HepG2 (cell line): ENCODE measurements around the gene FYB1. TPM values are rescaled to one million over a fixed set of nuclear protein-coding genes. Genes with fewer than 3 reads are reported as not detected.

Experiments used
- ADNP ChIP-seq: sonication (generic); formaldehyde crosslinking; IDR thresholded peaks from 2 replicates; pipeline ENCODE4 v1.4.0; 2020; ENCODE audit warnings: missing genetic modification reagents
- FOXK1 ChIP-seq: sonication (generic); formaldehyde crosslinking; IDR thresholded peaks from 2 replicates; pipeline ENCODE4 v1.4.0; 2020; ENCODE audit warnings: low read depth, missing genetic modification reagents, borderline replicate concordance
- HDAC2 ChIP-seq: sonication (generic); formaldehyde crosslinking; IDR thresholded peaks from 2 replicates; pipeline ENCODE4 v1.4.0; 2020; ENCODE audit warnings: missing genetic modification reagents
- MED1 ChIP-seq: sonication (generic); formaldehyde crosslinking; IDR thresholded peaks from 2 replicates; pipeline ENCODE4 v1.4.0; 2020; ENCODE audit warnings: missing genetic modification reagents
- MEF2D ChIP-seq: sonication (generic); formaldehyde crosslinking; IDR thresholded peaks from 2 replicates; pipeline ENCODE4 v1.5.1; 2020; ENCODE audit warnings: mild to moderate bottlenecking, missing genetic modification reagents
- SRSF4 ChIP-seq: fragments of 200-400 bp; formaldehyde crosslinking; IDR thresholded peaks from one replicate; pipeline ENCODE4 v1.6.1; 2018; ENCODE audit warnings: mild to moderate bottlenecking, low read depth, low read length, moderate library complexity; ENCODE audit not compliant: poor library complexity, severe bottlenecking
- YEATS2 ChIP-seq: sonication (generic); formaldehyde crosslinking; IDR thresholded peaks from 2 replicates; pipeline ENCODE4 v1.4.0; 2020; ENCODE audit warnings: missing genetic modification reagents, borderline replicate concordance
- ZMYM3 ChIP-seq: sonication (generic); formaldehyde crosslinking; IDR thresholded peaks from 2 replicates; pipeline ENCODE4 v1.5.1; 2020; ENCODE audit warnings: mild to moderate bottlenecking, missing genetic modification reagents
- polyA plus RNA-seq, 8 experiments: library from polyadenylated mRNA; depleted of rRNA in 3 of 8; stranded (reverse) in 7 of 8; unstranded in 1 of 8; fragments of >200 nt; fragmentation: Illumina TruSeq in 4 of 8; extraction: Trizol in 4 of 8; gene quantifications; 2 replicates each; pipeline versions ENCODE4 v1.2.1 to v1.2.3, GENCODE V29; 2011 to 2016; ENCODE audit warnings: low read depth in 4 of 8, missing spikeins in 1 of 8, mixed read lengths in 1 of 8; ENCODE audit not compliant: insufficient read depth in 1 of 8
- total RNA-seq, 5 experiments: library from RNA; depleted of rRNA; stranded (reverse); fragments of >200 nt; fragmentation: Illumina TruSeq; extraction: Trizol; gene quantifications; 2 replicates each; pipeline ENCODE4 v1.2.3, GENCODE V29; 2016; ENCODE audit warnings: low read depth in 1 of 5
- TF ChIP-seq, protein P1 (sequence below): sonication (generic); formaldehyde crosslinking; IDR thresholded peaks from 2 replicates; pipeline ENCODE4 v1.4.0; 2020; ENCODE audit warnings: missing genetic modification reagents
- TF ChIP-seq, protein P2 (sequence below): sonication (generic); formaldehyde crosslinking; IDR thresholded peaks from 2 replicates; pipeline ENCODE4 v1.9.0; 2021; ENCODE audit warnings: mild to moderate bottlenecking, missing genetic modification reagents
- TF ChIP-seq, protein P3 (sequence below): IDR thresholded peaks from 2 replicates; pipeline ENCODE4 v1.6.1; 2016; ENCODE audit warnings: low read depth, borderline replicate concordance
- TF ChIP-seq, protein P4 (sequence below): sonication (generic); formaldehyde crosslinking; IDR thresholded peaks from 2 replicates; pipeline ENCODE4 v1.5.0; 2020; ENCODE audit warnings: missing genetic modification reagents, mild to moderate bottlenecking, borderline replicate concordance
- TF ChIP-seq, protein P5 (sequence below): sonication (generic); formaldehyde crosslinking; IDR thresholded peaks from 2 replicates; pipeline ENCODE4 v1.4.0; 2020; ENCODE audit warnings: missing genetic modification reagents, mild to moderate bottlenecking, borderline replicate concordance
- TF ChIP-seq, protein P6 (sequence below): fragments of 450-650 bp; IDR thresholded peaks from 2 replicates; pipeline ENCODE4 v1.6.1; 2016

Gene FYB1
- total and polyA plus RNA-seq, 2 of the 13 experiments (the other 11 are each of a cell fraction or from before 2014, with no cell fraction given), result 0.03 TPM; not detected in 1

DNA sequence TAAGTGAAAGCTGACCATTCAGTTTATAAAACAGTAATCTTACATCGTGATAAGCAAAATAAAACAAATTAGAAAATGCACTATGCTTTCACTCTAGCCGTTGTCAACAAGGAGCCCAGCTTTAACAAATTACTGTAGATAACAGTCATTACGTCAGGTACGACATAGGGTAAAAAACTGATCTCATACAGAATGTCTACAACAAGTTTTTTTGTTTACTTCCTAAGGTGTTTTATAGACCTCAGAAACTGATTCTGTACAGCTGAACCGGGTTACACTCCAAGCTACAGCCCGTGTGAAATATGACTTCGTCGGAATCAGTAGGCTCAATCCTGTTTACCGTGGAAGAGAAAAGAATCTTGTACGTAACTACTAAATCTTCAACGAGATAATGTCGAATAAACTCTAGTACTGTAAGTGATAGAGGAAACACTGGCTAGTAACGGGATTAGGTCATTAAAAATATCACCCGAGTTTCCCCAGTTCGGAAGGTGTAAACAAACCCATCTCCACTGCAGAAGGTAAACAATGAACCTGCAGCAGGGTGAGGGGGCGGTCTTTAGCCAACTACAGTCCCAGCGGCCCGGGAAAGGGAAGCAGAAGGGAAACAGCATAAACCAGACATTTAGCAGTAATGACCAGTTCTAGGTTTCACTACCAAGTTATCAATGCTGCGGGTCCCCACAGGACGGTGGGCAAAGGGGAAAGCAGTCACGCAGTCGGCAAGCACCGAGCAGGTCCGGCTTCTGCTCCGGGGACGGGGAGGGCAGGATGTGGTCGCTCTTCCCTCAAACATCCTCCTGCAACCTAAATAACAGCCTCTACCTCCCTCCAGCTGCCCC is 146.2 kb downstream of the FYB1 start (continued):
- TF ChIP-seq, protein P1, sequence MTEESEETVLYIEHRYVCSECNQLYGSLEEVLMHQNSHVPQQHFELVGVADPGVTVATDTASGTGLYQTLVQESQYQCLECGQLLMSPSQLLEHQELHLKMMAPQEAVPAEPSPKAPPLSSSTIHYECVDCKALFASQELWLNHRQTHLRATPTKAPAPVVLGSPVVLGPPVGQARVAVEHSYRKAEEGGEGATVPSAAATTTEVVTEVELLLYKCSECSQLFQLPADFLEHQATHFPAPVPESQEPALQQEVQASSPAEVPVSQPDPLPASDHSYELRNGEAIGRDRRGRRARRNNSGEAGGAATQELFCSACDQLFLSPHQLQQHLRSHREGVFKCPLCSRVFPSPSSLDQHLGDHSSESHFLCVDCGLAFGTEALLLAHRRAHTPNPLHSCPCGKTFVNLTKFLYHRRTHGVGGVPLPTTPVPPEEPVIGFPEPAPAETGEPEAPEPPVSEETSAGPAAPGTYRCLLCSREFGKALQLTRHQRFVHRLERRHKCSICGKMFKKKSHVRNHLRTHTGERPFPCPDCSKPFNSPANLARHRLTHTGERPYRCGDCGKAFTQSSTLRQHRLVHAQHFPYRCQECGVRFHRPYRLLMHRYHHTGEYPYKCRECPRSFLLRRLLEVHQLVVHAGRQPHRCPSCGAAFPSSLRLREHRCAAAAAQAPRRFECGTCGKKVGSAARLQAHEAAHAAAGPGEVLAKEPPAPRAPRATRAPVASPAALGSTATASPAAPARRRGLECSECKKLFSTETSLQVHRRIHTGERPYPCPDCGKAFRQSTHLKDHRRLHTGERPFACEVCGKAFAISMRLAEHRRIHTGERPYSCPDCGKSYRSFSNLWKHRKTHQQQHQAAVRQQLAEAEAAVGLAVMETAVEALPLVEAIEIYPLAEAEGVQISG, result 0 out of 2 replicates have a peak, but pooled peaks have one; percentile 26
- TF ChIP-seq, protein P2, sequence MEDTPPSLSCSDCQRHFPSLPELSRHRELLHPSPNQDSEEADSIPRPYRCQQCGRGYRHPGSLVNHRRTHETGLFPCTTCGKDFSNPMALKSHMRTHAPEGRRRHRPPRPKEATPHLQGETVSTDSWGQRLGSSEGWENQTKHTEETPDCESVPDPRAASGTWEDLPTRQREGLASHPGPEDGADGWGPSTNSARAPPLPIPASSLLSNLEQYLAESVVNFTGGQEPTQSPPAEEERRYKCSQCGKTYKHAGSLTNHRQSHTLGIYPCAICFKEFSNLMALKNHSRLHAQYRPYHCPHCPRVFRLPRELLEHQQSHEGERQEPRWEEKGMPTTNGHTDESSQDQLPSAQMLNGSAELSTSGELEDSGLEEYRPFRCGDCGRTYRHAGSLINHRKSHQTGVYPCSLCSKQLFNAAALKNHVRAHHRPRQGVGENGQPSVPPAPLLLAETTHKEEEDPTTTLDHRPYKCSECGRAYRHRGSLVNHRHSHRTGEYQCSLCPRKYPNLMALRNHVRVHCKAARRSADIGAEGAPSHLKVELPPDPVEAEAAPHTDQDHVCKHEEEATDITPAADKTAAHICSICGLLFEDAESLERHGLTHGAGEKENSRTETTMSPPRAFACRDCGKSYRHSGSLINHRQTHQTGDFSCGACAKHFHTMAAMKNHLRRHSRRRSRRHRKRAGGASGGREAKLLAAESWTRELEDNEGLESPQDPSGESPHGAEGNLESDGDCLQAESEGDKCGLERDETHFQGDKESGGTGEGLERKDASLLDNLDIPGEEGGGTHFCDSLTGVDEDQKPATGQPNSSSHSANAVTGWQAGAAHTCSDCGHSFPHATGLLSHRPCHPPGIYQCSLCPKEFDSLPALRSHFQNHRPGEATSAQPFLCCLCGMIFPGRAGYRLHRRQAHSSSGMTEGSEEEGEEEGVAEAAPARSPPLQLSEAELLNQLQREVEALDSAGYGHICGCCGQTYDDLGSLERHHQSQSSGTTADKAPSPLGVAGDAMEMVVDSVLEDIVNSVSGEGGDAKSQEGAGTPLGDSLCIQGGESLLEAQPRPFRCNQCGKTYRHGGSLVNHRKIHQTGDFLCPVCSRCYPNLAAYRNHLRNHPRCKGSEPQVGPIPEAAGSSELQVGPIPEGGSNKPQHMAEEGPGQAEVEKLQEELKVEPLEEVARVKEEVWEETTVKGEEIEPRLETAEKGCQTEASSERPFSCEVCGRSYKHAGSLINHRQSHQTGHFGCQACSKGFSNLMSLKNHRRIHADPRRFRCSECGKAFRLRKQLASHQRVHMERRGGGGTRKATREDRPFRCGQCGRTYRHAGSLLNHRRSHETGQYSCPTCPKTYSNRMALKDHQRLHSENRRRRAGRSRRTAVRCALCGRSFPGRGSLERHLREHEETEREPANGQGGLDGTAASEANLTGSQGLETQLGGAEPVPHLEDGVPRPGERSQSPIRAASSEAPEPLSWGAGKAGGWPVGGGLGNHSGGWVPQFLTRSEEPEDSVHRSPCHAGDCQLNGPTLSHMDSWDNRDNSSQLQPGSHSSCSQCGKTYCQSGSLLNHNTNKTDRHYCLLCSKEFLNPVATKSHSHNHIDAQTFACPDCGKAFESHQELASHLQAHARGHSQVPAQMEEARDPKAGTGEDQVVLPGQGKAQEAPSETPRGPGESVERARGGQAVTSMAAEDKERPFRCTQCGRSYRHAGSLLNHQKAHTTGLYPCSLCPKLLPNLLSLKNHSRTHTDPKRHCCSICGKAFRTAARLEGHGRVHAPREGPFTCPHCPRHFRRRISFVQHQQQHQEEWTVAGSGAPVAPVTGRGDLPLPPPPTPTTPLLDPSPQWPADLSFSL (CRISPR knock-in tag), result no peak
- TF ChIP-seq FOXK1 (CRISPR knock-in tag), result peak; percentile 81; the same call in 1 of the 2 replicates
- TF ChIP-seq MED1, result peak; percentile 20; the same call in 1 of the 2 replicates
- TF ChIP-seq, protein P3, sequence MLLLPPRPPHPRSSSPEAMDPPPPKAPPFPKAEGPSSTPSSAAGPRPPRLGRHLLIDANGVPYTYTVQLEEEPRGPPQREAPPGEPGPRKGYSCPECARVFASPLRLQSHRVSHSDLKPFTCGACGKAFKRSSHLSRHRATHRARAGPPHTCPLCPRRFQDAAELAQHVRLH (CRISPR knock-in tag), result peak; percentile 63; the same call in 1 of the 2 replicates
- TF ChIP-seq MEF2D (CRISPR knock-in tag), result 0 out of 2 replicates have a peak, but pooled peaks have one; percentile 32
- TF ChIP-seq HDAC2 (CRISPR knock-in tag), result 0 out of 2 replicates have a peak, but pooled peaks have one; percentile 10
- TF ChIP-seq, protein P4, sequence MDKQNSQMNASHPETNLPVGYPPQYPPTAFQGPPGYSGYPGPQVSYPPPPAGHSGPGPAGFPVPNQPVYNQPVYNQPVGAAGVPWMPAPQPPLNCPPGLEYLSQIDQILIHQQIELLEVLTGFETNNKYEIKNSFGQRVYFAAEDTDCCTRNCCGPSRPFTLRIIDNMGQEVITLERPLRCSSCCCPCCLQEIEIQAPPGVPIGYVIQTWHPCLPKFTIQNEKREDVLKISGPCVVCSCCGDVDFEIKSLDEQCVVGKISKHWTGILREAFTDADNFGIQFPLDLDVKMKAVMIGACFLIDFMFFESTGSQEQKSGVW (CRISPR knock-in tag), result no peak
- no peak for TF ChIP-seq ADNP
- TF ChIP-seq, protein P5, sequence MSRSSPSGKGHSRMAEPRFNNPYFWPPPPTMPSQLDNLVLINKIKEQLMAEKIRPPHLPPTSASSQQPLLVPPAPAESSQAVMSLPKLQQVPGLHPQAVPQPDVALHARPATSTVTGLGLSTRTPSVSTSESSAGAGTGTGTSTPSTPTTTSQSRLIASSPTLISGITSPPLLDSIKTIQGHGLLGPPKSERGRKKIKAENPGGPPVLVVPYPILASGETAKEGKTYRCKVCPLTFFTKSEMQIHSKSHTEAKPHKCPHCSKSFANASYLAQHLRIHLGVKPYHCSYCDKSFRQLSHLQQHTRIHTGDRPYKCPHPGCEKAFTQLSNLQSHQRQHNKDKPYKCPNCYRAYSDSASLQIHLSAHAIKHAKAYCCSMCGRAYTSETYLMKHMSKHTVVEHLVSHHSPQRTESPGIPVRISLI (CRISPR knock-in tag), result no peak
- TF ChIP-seq SRSF4, result no peak
- 0 out of 2 replicates have a peak, but pooled peaks have one; percentile 30 for TF ChIP-seq ZMYM3 (CRISPR knock-in tag)
- TF ChIP-seq, protein P6, sequence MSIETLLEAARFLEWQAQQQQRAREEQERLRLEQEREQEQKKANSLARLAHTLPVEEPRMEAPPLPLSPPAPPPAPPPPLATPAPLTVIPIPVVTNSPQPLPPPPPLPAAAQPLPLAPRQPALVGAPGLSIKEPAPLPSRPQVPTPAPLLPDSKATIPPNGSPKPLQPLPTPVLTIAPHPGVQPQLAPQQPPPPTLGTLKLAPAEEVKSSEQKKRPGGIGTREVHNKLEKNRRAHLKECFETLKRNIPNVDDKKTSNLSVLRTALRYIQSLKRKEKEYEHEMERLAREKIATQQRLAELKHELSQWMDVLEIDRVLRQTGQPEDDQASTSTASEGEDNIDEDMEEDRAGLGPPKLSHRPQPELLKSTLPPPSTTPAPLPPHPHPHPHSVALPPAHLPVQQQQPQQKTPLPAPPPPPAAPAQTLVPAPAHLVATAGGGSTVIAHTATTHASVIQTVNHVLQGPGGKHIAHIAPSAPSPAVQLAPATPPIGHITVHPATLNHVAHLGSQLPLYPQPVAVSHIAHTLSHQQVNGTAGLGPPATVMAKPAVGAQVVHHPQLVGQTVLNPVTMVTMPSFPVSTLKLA, result 0 out of 2 replicates have a peak, but pooled peaks have one; percentile 25
- TF ChIP-seq YEATS2 (CRISPR knock-in tag), result no peak
